ENCODE results near the gene PIP4K2B. TPM values are rescaled to one million over a fixed set of nuclear protein-coding genes. Genes with fewer than 3 reads are reported as not detected.
A peak's percentile ranks its signal among the peaks of the same experiment; 100 is the strongest.

PIP4K2B gene
- total and polyA plus RNA-seq, 7 donors = 5.1 to 50.1 (median 44.1) TPM

DNA sequence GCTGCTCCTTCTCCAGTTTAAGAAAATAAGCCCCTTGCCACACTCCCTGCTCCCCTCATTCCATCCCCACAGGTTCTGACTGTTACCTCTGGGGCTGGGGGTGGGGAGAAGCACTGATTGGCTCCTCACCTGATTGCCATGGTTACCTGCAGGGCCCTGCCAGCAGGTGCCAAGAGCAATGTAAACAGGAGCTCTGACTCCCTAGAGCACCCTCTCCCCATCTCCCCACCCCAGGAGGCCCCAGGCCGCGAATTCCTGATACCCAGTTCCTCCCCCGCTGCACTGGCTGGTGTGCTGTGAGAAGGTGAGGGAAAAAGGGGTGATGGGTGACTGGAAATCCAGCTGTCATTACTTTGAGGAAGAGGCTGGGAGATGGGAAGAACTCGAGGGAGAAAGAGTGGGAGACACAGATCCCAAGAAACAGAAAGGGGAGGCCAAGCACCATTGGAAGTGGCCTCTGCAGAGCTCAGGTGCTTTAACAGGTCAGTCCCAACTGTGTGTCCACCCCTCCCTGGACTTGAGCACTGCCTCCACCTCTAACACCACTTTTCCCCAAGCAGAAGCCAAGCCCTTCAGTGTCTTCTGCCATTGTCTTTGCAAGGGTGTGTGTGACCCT lies 55.7 kb downstream of the PIP4K2B start:
- Histone ChIP-seq H3K4me3 (no peak overlapping the region), H3K27ac (peak overlapping the region; percentile 80 to 88 (median 85))
- DNase-seq = no peak

DNA sequence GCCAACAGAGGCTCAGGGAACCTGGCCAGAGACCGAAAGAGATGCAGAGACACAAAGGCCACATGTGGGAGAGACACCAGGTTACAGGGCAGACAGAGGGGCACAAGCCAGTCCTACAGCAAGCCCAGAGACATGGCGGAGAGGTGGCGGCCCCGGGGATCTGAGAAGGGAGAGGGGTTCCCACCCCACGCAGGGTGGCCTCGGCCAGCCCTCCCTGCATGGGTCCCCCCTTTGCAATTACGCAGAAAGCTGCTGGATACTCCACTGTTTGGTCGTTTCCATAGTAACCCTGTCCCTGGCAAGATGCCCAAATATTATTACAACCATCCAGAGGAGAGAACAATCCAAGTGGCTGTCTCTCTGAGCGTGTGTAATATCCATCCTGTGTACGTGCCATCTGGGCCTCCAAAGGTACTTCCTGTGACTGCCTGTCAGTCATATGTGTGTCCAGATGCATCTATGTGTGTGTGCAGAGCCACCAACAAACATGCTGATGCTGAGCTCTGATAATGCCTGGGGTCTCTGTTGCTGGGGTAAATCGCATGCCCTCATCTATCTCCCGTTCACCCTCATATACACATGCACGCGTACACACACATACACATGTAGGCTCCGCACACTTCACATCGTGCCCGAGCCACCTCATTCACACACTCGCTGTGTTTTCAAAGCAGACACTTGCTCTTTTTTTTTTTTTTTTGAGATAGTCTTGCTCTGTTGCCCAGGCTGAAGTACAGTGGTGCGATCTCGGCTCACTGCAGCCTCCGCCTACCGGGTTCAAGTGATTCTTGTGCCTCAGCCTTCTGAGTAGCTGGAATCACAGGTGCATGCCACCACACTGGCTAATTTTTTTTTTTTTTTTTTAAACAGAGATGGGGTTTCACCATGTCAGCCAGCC lies 56.7 kb downstream of the PIP4K2B start:
- Histone ChIP-seq H3K27ac (peak overlapping the region; percentile 80 to 88 (median 85)), H3K27me3 (peaks cover 0 to 5% (median 0%) of the 10 kb centered on the region in 3 donors), H3K4me3 (no peak overlapping the region), H3K9me3 (no peaks in the 10 kb centered on the region), H3K4me1 (peaks cover 0 to 60% (median 45%) of the 10 kb centered on the region in 4 donors), H3K36me3 (peaks cover 0 to 25% (median 9%) of the 10 kb centered on the region in 4 donors)
- intact Hi-C loops (cut with DNase I) = no loop called here
- WGBS, 2 donors = 12 to 50% methylated on average over 22 of the region's 22 CpGs
- TF ChIP-seq POLR2AphosphoS5 (IDR thresholded peaks at IDR 0.05) = peak; percentile 23 to 75 (median 62)
- TF ChIP-seq POLR2A (IDR thresholded peaks at IDR 0.05) = no peak
- TF ChIP-seq EP300 (IDR thresholded peaks at IDR 0.05) = peak in 1 of 4 donors; percentile 25
- peak; percentile 84 for DNase-seq

More for the DNA sequence above, 55.7 kb downstream of the PIP4K2B start:
- intact Hi-C loops (cut with DNase I) = no loop called here
- peaks cover 0 to 64% (median 54%) of the 10 kb centered on the region in 4 donors for H3K4me1 ChIP-seq
- no peak for TF ChIP-seq EP300 (IDR thresholded peaks at IDR 0.05)
- no peak for TF ChIP-seq POLR2A (IDR thresholded peaks at IDR 0.05)
- TF ChIP-seq, protein P1, sequence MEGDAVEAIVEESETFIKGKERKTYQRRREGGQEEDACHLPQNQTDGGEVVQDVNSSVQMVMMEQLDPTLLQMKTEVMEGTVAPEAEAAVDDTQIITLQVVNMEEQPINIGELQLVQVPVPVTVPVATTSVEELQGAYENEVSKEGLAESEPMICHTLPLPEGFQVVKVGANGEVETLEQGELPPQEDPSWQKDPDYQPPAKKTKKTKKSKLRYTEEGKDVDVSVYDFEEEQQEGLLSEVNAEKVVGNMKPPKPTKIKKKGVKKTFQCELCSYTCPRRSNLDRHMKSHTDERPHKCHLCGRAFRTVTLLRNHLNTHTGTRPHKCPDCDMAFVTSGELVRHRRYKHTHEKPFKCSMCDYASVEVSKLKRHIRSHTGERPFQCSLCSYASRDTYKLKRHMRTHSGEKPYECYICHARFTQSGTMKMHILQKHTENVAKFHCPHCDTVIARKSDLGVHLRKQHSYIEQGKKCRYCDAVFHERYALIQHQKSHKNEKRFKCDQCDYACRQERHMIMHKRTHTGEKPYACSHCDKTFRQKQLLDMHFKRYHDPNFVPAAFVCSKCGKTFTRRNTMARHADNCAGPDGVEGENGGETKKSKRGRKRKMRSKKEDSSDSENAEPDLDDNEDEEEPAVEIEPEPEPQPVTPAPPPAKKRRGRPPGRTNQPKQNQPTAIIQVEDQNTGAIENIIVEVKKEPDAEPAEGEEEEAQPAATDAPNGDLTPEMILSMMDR (IDR thresholded peaks at IDR 0.05) = no peak
- no peak for TF ChIP-seq POLR2AphosphoS5 (IDR thresholded peaks at IDR 0.05)
- WGBS, 2 donors = 35 to 70% methylated on average over 4 of the region's 4 CpGs
- peaks cover 0 to 15% (median 6%) of the 10 kb centered on the region in 4 donors for H3K36me3 ChIP-seq
- no peaks in the 10 kb centered on the region for H3K9me3 ChIP-seq
- H3K27me3 ChIP-seq = peaks cover 0 to 15% (median 0%) of the 10 kb centered on the region in 3 donors

DNA sequence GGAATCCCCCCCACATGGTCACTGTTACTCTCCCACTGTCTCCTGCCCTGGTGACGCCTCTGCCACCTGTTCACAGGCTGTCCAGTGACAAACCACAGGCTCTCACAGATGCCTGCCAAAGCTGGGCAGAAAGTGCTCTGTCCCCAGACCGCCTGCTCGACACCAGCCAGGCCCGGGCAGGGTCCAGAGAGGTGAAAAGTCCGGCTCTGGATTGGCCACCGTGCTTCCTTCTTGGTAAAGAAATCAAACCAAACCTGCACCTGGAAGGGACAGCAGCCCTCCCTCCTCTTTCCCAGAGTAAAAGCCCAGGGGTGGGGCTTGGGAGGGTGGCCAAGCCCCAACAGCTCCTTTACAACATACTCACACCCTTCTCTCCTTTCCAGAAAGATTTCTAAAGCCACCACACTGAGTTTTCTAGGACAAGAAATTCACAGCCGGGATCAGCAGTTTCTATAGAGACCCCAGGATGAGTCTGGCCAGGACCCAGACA lies 57.4 kb downstream of the PIP4K2B start:
- DNase-seq = peak; percentile 82
- peaks cover 0 to 32% (median 9%) of the 10 kb centered on the region in 4 donors for H3K36me3 ChIP-seq
- peak overlapping the region; percentile 80 to 88 (median 85) for H3K27ac ChIP-seq
- intact Hi-C loops (cut with DNase I) = no loop called here
- TF ChIP-seq, protein P1 (IDR thresholded peaks at IDR 0.05) = no peak
- TF ChIP-seq EP300 (IDR thresholded peaks at IDR 0.05) = no peak
- H3K9me3 ChIP-seq = no peaks in the 10 kb centered on the region
- peaks cover 0 to 56% (median 38%) of the 10 kb centered on the region in 4 donors for H3K4me1 ChIP-seq
- no peaks in the 10 kb centered on the region for H3K27me3 ChIP-seq
- H3K4me3 ChIP-seq = no peak overlapping the region
- 6 to 51% methylated on average over 7 of the region's 7 CpGs for WGBS, 2 donors

DNA sequence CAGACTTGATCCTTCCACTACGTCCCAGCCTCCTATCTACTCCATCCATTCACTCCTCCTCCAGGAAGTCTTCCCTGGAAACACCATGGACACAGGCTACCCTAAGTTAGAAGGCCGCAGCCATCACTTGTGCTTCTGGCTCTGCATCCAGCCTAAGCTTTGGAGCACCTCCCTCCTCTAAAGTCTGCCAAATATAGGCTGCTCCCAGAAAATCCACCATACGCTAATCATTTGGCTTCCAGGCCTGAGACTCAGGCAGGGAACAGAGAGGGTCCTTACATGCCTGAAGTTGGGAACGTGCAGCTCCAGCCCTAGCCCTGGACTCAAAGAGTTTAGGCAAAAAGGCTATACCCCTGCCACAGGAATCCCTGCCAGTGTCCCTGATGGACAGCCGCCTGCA lies 57.9 kb downstream of the PIP4K2B start:
- intact Hi-C loops (cut with DNase I) = no loop called here
- H3K9me3 ChIP-seq = no peaks in the 10 kb centered on the region
- H3K36me3 ChIP-seq = peaks cover 0 to 35% (median 9%) of the 10 kb centered on the region in 4 donors
- DNase-seq = no peak
- 42 to 74% methylated on average over 5 of the region's 5 CpGs for WGBS, 2 donors
- TF ChIP-seq EP300 (IDR thresholded peaks at IDR 0.05) (no peak), POLR2AphosphoS5 (IDR thresholded peaks at IDR 0.05) (no peak), POLR2A (IDR thresholded peaks at IDR 0.05) (no peak)
- TF ChIP-seq, protein P1 (IDR thresholded peaks at IDR 0.05) = no peak
- peaks cover 0 to 51% (median 33%) of the 10 kb centered on the region in 4 donors for H3K4me1 ChIP-seq
- H3K4me3 ChIP-seq = no peak overlapping the region
- peak overlapping the region; percentile 80 to 88 (median 85) for H3K27ac ChIP-seq
- no peaks in the 10 kb centered on the region for H3K27me3 ChIP-seq

DNA sequence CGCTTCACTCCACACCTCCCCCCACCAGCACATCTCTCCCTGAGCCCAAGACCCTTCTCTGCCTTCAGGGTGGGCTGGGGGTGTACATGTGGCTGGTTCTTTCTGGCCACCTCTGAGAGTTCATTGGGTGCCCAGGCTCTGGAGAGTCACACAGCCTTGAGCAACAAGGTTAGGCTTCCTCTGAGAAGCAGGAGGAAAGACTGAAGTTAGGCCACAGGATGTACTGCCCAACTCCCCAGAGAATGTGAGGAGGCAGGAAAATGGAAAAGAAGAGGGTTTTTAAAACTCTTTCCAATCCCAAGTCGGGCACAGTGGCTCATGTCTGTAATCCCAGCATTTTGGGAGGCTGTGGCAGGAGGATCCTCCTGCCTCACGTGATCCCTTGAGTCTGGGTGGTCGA lies 58.5 kb downstream of the PIP4K2B start:
- DNase-seq = no peak
- H3K27ac ChIP-seq = peak overlapping the region in 3 of 4 donors; percentile 84 to 88 (median 86)
- no peaks in the 10 kb centered on the region for H3K27me3 ChIP-seq
- intact Hi-C loops (cut with DNase I) = no loop called here
- TF ChIP-seq, protein P1 (IDR thresholded peaks at IDR 0.05) = no peak
- TF ChIP-seq POLR2AphosphoS5 (IDR thresholded peaks at IDR 0.05) = no peak
- TF ChIP-seq POLR2A (IDR thresholded peaks at IDR 0.05) = no peak
- TF ChIP-seq EP300 (IDR thresholded peaks at IDR 0.05) = no peak
- H3K36me3 ChIP-seq = peaks cover 0 to 42% (median 12%) of the 10 kb centered on the region in 4 donors
- no peak overlapping the region for H3K4me3 ChIP-seq
- H3K9me3 ChIP-seq = no peaks in the 10 kb centered on the region
- WGBS, 2 donors = 67 to 81% methylated on average over 4 of the region's 4 CpGs
- peaks cover 0 to 45% (median 30%) of the 10 kb centered on the region in 4 donors for H3K4me1 ChIP-seq

Measured in sigmoid colon (tissue), 7 donors.